Stimulated activated CD8-positive, alpha-beta memory T cell treated with anti-CD3 and anti-CD28 coated beads, Interleukin-7, amount 100 ng/mL, for 4 hours (primary cell): ENCODE results near the gene ADK.
"Not testable (repeated sequence)": the region's sequence is repeated elsewhere in the genome, so short reads cannot be mapped to it uniquely, and the experiment has no call there.

Experiments
- DNase-seq, 2 donors: peaks; one replicate each; pipeline ENCODE4 v3.0.0-alpha.2; 2020; ENCODE audit warnings: low read depth in 2 of 2

ADK gene

GRCh38 chr10:74150990-74151878 lies at the start of gene ADK:
TSS of gene ADK (plus strand) at chr10:74151221. CDS start at chr10:74151279, 58 bp downstream.
- peak; percentile 99 to 100 for DNase-seq

- no peak for DNase-seq
These were observed 47.3 kb upstream of the ADK start for GRCh38 chr10:74103560-74104258.

- DNase-seq, result no peak
These were observed 46.5 kb upstream of the ADK start for GRCh38 chr10:74104480-74104879.

GRCh38 chr10:74104996-74105395 lies 46.0 kb upstream of the ADK start:
- no peak for DNase-seq

- no peak for DNase-seq
These were observed 43.6 kb upstream of the ADK start for GRCh38 chr10:74107391-74107790.

GRCh38 chr10:74109452-74109851 lies 41.6 kb upstream of the ADK start:
- DNase-seq, result no peak

- DNase-seq, result no peak
These were observed 40.9 kb upstream of the ADK start for GRCh38 chr10:74110120-74110519.

GRCh38 chr10:74111799-74112198 lies 39.2 kb upstream of the ADK start:
- no peak for DNase-seq

GRCh38 chr10:74113546-74113945 lies 37.5 kb upstream of the ADK start:
- no peak for DNase-seq

- no peak for DNase-seq
These were observed 37.0 kb upstream of the ADK start for GRCh38 chr10:74114041-74114448.

GRCh38 chr10:74117738-74118137 lies 33.3 kb upstream of the ADK start:
- no peak for DNase-seq

- no peak for DNase-seq
These were observed 32.2 kb upstream of the ADK start for GRCh38 chr10:74118804-74119203.

GRCh38 chr10:74120911-74121310 lies 30.1 kb upstream of the ADK start:
- no peak for DNase-seq

GRCh38 chr10:74121368-74121767 lies 29.7 kb upstream of the ADK start:
- DNase-seq, result no peak

- DNase-seq, result no peak
These were observed 29.0 kb upstream of the ADK start for GRCh38 chr10:74122060-74122459.

GRCh38 chr10:74123081-74123480 lies 27.9 kb upstream of the ADK start:
- no peak for DNase-seq

- DNase-seq, result no peak
These were observed 16.8 kb upstream of the ADK start for GRCh38 chr10:74133923-74134820.

- no peak for DNase-seq
These were observed 15.6 kb upstream of the ADK start for GRCh38 chr10:74135452-74135851.

- no peak for DNase-seq
These were observed 13.0 kb upstream of the ADK start for GRCh38 chr10:74137992-74138391.

- not testable (repeated sequence) for DNase-seq
These were observed 12.4 kb upstream of the ADK start for GRCh38 chr10:74138596-74138995.

GRCh38 chr10:74139981-74140380 lies 11.0 kb upstream of the ADK start:
- DNase-seq, result no peak

GRCh38 chr10:74140553-74140952 lies 10.5 kb upstream of the ADK start:
- no peak for DNase-seq
